ENCODE results near the gene FGF22. TPM values are rescaled to one million over a fixed set of nuclear protein-coding genes. Genes with fewer than 3 reads are reported as not detected.

Gene FGF22
- total and polyA plus RNA-seq, 2 of the 4 experiments (the other 2 are of a cell fraction), result 0.14 TPM; not detected in 1

DNA sequence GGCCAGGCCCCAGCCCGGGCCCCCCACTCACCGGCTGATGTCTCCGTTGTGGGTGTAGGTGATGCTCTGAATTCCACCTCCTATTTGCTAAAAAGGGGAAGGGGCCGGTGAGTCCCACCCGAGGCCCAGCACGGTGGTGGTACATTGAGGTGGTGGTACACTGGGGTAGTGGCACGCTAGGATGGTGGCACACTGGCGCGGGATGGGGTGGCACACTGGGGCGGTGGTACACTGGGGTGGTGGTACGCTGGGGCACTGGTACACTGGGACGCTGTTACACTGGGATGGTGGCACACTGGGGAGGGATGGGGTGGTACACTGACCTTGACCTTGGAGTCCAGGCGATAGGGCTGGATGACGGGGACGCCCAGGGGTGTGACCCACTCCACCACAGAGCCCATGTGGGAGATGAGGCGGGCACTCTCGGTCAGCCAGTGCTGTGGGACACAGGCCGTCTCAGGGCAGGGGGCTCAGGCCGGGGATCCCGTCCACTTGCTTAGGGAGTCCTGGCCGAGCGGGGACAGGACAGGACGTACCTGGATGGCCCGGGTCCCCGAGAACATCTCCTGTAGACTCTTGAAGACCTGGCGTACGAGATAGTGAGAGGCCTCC lies 20.9 kb upstream of the FGF22 start:
- TF ChIP-seq POLR2A (IDR thresholded peaks at IDR 0.05; ENCODE audit: low read depth, low read length) (no peak), FOS (IDR thresholded peaks at IDR 0.05; ENCODE audit: low read depth, low read length) (no peak), ELK1 (IDR thresholded peaks at IDR 0.05; ENCODE audit: borderline replicate concordance, low read depth, low read length) (no peak), RFX5 (IDR thresholded peaks at IDR 0.05; ENCODE audit: low read depth, low read length) (no peak), MXI1 (IDR thresholded peaks at IDR 0.05; ENCODE audit: borderline replicate concordance, low read depth, low read length) (no peak), CEBPB (IDR thresholded peaks at IDR 0.05; ENCODE audit: low read depth, low read length) (no peak)
- H4K8ac ChIP-seq (ENCODE audit: low read depth in 2 of 2, low read length in 2 of 2), result no peak overlapping the region
- no peak overlapping the region for H4K91ac ChIP-seq (ENCODE audit: insufficient read depth, low read depth, low read length)
- no peak overlapping the region for H2BK20ac ChIP-seq (ENCODE audit: low read depth, low read length)
- POLR2A ChIA-PET (ENCODE audit: unreplicated experiment), result no interaction called here
- H3K23ac ChIP-seq (ENCODE audit: low read depth, low read length), result no peak overlapping the region
- H3K4ac ChIP-seq (ENCODE audit: low read depth, low read length), result no peak overlapping the region
- no peaks in the 10 kb centered on the region for H3K9me3 ChIP-seq (ENCODE audit: control insufficient read depth, insufficient read depth, low read length)
- no peak overlapping the region for H2BK15ac ChIP-seq (ENCODE audit: low read depth, low read length)
- no peaks in the 10 kb centered on the region; the same call in 1 of the 2 replicates for H3K27me3 ChIP-seq (ENCODE audit: control insufficient read depth, insufficient read depth, low read length)
- no peak overlapping the region for H3K4me2 ChIP-seq (ENCODE audit: low read depth, low read length)
- no peak overlapping the region for H3K18ac ChIP-seq (ENCODE audit: low read depth, low read length)
- H2BK120ac ChIP-seq (ENCODE audit: low read depth, low read length), result no peak overlapping the region
- no peak overlapping the region for H3K4me3 ChIP-seq (ENCODE audit: insufficient read depth, low read depth, low read length)
- peaks cover 40% of the 10 kb centered on the region for H3K36me3 ChIP-seq (ENCODE audit: control insufficient read depth, insufficient read depth, low read length)
- CTCF ChIA-PET, result no interaction called here
- H2AFZ ChIP-seq (replicated peaks; ENCODE audit: low read length, poor library complexity), result no peak overlapping the region
- no peak overlapping the region for H3K9ac ChIP-seq (ENCODE audit: low read depth, low read length)
- no peaks in the 10 kb centered on the region for H3K9me1 ChIP-seq (ENCODE audit: insufficient read depth, low read length)
- no peak overlapping the region for H2AK5ac ChIP-seq (ENCODE audit: low read depth, low read length)
- H2AK9ac ChIP-seq (replicated peaks; ENCODE audit: low read depth, low read length, poor library complexity), result no peak overlapping the region
- BruUV-seq (replicated peaks), result no TSS peak
- ATAC-seq (ENCODE audit: low read depth) (no peak), DNase-seq (no peak)
- intact Hi-C loops (cut with micrococcal nuclease) (no loop called here), in situ Hi-C loops (cut with MboI; ENCODE audit: low sequenced_read_pairs) (no loop called here), dilution Hi-C loops (cut with HindIII; ENCODE audit: low sequenced_read_pairs, unreplicated experiment) (no loop called here)
- H4K20me1 ChIP-seq (ENCODE audit: insufficient read depth, low read length), result peaks cover 3% of the 10 kb centered on the region
- WGBS, 2 experiments (ENCODE audit: extremely low coverage in 2 of 2, insufficient read length in 1 of 2), result 98% methylated on average over 8 of the region's 27 CpGs; no CpG with 5 or more reads in 1 of the 2 experiments
- no peaks in the 10 kb centered on the region for H3K4me1 ChIP-seq (ENCODE audit: control insufficient read depth, insufficient read depth, low read length)
- no peak overlapping the region for H3K14ac ChIP-seq (replicated peaks; ENCODE audit: low read depth, low read length)
- H4K5ac ChIP-seq (ENCODE audit: low read depth, low read length), result no peak overlapping the region
- no peak overlapping the region for H3K27ac ChIP-seq (ENCODE audit: insufficient read depth, low read length)
- H3K56ac ChIP-seq (ENCODE audit: extremely low read depth, insufficient read depth, low read length), result no peak overlapping the region
- no peak overlapping the region for H2BK5ac ChIP-seq (ENCODE audit: low read depth, low read length, poor library complexity, severe bottlenecking)
- H3K79me1 ChIP-seq (ENCODE audit: low read depth in 1 of 2, low read length in 2 of 2), result no peaks in the 10 kb centered on the region

Measured in IMR-90 (cell line).